GM10248 (cell line): ENCODE data around the gene WBP2.

Experiments
- CTCF ChIA-PET: fragments of 300-600 bp; sonication (Branson Sonifier 250); formaldehyde crosslinking; extraction: SDS; loops from one replicate; lab custom pipeline; 2021; ENCODE audit warnings: antibody characterized with exemption; lab: Yijun Ruan, JAX
- POLR2A ChIA-PET: fragments of 350-650 bp; sonication (Branson Sonifier 250); formaldehyde crosslinking; extraction: SDS; loops from one replicate; lab custom pipeline; 2020; ENCODE audit warnings: antibody characterized with exemption; lab: Yijun Ruan, JAX
- DNase-seq: peaks from one replicate; pipeline ENCODE4 v3.0.0; 2012; ENCODE audit errors: extremely low spot score
- TF ChIP-seq, protein P1 (sequence below): IDR thresholded peaks from 2 replicates; pipeline ENCODE4 v1.5.1; 2012; ENCODE audit warnings: mild to moderate bottlenecking, low read depth; ENCODE audit errors: extremely low read depth, missing control alignments, control extremely low read depth

The WBP2 gene

GRCh38 chr17:75831032-75831571 is 24.0 kb downstream of the WBP2 start:
- ChIA-PET POLR2A (interaction anchor here (1.3 to 3.0 kb wide), 2 partner anchors 17 to 51 kb away, joined by 3 to 13 read pairs; a partner anchor contains a TSS), CTCF (interaction anchor here (0.7 to 11.5 kb wide), 7 partner anchors 10 to 78 kb away, joined by 3 to 135 read pairs (median 7); partner anchors contain the start of gene UNC13D)
- DNase-seq = no peak
- TF ChIP-seq, protein P1, sequence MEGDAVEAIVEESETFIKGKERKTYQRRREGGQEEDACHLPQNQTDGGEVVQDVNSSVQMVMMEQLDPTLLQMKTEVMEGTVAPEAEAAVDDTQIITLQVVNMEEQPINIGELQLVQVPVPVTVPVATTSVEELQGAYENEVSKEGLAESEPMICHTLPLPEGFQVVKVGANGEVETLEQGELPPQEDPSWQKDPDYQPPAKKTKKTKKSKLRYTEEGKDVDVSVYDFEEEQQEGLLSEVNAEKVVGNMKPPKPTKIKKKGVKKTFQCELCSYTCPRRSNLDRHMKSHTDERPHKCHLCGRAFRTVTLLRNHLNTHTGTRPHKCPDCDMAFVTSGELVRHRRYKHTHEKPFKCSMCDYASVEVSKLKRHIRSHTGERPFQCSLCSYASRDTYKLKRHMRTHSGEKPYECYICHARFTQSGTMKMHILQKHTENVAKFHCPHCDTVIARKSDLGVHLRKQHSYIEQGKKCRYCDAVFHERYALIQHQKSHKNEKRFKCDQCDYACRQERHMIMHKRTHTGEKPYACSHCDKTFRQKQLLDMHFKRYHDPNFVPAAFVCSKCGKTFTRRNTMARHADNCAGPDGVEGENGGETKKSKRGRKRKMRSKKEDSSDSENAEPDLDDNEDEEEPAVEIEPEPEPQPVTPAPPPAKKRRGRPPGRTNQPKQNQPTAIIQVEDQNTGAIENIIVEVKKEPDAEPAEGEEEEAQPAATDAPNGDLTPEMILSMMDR = no peak

DNA sequence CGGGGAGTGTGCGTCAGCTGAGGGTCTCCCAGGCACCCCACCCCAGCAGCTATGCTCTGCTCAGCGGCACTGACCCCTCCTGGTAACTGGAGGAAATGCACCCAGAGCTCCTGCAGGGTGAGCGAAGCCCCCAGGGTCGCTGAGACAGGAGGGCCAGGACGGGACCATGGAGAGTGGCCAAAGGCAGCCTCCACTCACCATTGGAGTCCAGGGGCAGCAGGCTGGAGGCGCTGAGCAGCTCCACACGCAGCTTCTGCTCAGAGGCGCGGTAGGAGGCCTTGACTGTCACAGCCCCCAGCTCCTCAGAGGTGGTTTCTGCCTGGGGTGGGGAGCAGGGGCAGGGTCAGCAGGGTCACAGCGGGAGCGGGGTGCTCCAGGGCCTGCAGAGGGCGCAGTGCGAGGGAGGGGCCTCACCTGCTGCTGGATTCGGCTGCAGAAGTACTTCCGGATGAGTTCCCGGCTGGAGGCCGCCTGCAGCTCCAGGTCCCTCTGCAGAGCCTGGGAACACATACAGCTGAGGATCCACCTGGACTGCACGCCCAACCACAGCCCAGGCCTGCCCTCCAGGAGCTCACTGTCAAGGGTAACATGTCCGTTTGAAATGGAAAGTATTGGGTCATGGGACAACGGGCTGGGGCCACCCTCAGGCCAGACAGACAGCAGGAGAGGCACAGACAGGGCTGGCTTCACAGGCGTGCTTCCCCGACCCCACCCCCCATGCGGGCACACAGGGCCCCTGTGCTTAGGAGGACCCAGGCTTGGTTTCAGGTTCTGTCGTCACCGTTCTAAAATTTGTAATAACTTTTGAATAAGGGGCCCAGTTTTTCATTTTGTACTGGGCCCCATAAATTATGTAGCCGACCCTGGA is 24.7 kb downstream of the WBP2 start:
- TF ChIP-seq, protein P1 = peak; percentile 56
- ChIA-PET POLR2A (interaction anchor here (0.6 to 3.0 kb wide), 5 partner anchors 17 to 58 kb away, joined by 3 to 13 read pairs (median 3); partner anchors contain the start of gene UNK), CTCF (interaction anchor here (0.7 to 11.5 kb wide), 22 partner anchors 9 to 77 kb away, joined by 3 to 135 read pairs (median 6); partner anchors contain the start of genes GALK1, UNC13D, UNK and WBP2)
- peak; percentile 52 for DNase-seq

DNA sequence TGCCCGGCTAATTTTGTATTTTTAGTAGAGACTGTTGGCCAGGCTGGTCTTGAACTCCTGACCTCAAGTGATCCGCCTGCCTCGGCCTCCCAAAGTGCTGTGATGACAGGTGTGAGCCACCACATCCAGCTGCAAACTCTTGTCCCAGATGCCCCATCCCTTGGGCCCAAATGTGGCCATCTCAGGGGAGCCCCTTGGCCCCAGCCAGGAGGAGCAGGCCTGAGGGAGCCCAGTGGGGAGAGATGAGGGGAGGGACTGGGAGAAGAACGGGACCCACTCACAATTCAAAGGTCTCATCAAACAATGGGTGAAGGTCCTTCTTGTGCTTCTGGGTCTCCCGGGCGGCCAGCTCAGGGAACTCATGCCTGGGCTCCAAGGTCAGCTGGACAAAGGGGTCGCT is 25.4 kb downstream of the WBP2 start:
- ChIA-PET POLR2A (interaction anchor here (0.6 to 3.0 kb wide), 5 partner anchors 18 to 58 kb away, joined by 3 to 13 read pairs (median 3); partner anchors contain the start of gene UNK), CTCF (interaction anchor here (0.7 to 11.5 kb wide), 20 partner anchors 9 to 77 kb away, joined by 3 to 135 read pairs (median 6); partner anchors contain the start of genes GALK1, UNC13D, UNK and WBP2)
- TF ChIP-seq, protein P1 = no peak
- DNase-seq = no peak

GRCh38 chr17:75828741-75829140 is 26.4 kb downstream of the WBP2 start:
- TF ChIP-seq, protein P1 = no peak
- CTCF ChIA-PET = interaction anchor here (1.0 to 11.5 kb wide), 12 partner anchors 11 to 75 kb away, joined by 3 to 135 read pairs (median 20); partner anchors contain the start of genes GALK1, UNC13D, UNK and WBP2
- POLR2A ChIA-PET = interaction anchor here (0.6 to 3.0 kb wide), 3 partner anchors 49 to 439 kb away, joined by 4 to 13 read pairs (median 12); a partner anchor contains a TSS
- no peak for DNase-seq

GRCh38 chr17:75828076-75828400 is 27.1 kb downstream of the WBP2 start:
- POLR2A ChIA-PET = interaction anchor here (1.0 to 3.0 kb wide), 2 partner anchors 48 to 51 kb away, joined by 5 to 13 read pairs; a partner anchor contains a TSS
- TF ChIP-seq, protein P1 = no peak
- CTCF ChIA-PET = interaction anchor here (1.0 to 11.5 kb wide), 14 partner anchors 8 to 74 kb away, joined by 3 to 135 read pairs (median 16); partner anchors contain the start of genes GALK1, UNC13D, UNK and WBP2
- DNase-seq = no peak

DNA sequence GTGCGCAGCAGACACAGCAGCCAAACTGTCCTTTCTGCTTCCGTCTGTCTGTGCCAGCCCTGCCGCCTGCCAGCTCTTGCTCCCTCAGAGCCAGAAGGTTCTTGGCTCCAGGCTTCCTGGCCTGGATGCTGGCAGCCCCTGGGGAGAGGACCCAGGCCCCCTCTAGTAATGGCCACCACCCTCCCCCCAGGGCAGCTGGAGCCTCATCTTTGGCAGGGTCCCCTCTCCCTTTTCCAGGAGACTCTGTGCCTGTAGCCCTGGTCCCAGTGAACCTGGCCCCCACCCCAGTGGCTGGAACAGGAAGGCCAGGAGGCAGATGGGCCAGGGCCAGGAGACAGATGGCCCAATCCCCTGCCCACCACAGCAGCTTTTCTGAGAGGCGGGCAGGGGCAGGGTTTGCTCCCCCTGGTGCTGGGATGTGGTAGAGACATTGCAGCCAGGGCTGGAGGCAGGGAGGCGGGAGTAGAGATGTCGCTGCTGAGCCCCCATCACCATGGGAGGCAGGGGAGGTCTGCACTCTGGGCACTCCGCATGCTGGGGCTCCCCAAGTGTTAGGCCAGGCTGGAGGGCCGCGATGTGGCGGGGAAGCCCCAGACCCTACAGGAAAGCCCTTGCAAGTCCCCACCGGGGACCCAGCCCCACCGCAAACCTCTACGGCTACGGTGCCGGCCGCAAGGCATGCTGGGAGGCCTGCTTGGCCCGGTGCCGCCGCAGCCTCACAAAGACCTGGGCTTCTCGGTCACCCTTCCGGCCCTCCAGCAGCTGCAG is 27.6 kb downstream of the WBP2 start:
- TF ChIP-seq, protein P1 = peak; percentile 72
- peak; percentile 89 for DNase-seq
- CTCF ChIA-PET = interaction anchor here (1.1 to 11.5 kb wide), 20 partner anchors 8 to 194 kb away, joined by 3 to 135 read pairs (median 10); partner anchors contain the start of genes GALK1, SMIM5, UNC13D and UNK
- POLR2A ChIA-PET = interaction anchor here (0.6 to 1.2 kb wide), 4 partner anchors 18 to 51 kb away, joined by 3 to 5 read pairs (median 4); no protein-coding TSS in a partner anchor
